GM19463 (cell line): Measurements from ENCODE around the gene POU3F2.
A peak's percentile ranks its signal among the peaks of the same experiment; 100 is the strongest.

Experiments
- ATAC-seq: cut with Tn5 transposase; IDR thresholded peaks from one replicate; pipeline ENCODE4 v1.9.1; 2021; ENCODE audit warnings: mild to moderate bottlenecking, moderate library complexity; ENCODE audit not compliant: unreplicated experiment

POU3F2 gene

DNA sequence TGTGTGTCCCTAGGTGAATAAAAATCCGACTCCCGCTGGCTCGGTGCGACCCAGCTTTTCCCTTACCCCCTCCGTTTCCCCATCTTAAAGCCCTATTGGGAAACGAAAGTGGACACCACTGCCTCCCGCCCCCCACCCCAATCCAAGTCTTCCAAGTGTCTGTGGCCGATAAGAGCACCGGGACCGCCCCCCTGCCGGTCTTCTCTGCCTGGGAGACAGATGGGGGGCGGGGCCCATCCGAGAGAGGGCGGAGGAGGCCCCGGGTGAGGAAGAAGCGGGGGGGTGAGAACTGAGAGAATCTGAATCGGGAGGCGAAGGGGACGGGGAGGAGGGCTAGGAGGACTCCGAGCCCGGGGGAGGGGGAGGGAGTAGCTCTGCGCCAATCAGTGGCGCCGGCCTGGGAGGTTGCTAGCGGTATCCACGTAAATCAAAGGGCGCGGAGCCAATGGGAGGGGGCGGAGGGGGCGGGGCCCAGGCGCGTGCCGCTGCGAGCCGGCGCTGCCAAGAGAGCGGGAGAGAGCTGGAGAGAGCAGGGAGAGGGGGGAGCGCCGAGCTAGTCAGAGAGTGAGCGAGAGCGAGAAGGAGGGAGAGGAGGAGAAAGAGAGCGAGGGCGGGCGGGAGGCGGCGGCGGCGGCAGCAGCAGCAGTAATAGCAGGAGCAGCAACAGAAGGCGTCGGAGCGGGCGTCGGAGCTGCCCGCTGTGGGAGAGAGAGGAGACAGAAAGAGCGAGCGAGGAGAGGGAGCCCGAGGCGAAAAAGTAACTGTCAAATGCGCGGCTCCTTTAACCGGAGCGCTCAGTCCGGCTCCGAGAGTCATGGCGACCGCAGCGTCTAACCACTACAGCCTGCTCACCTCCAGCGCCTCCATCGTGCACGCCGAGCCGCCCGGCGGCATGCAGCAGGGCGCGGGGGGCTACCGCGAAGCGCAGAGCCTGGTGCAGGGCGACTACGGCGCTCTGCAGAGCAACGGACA is at the start of gene POU3F2:
Gene POU3F2, plus strand, starts transcription at position 515 of the 972 bp plus-strand sequence. Its CDS starts 300 bp downstream, at position 815.
- ATAC-seq, result peak; percentile 68

DNA sequence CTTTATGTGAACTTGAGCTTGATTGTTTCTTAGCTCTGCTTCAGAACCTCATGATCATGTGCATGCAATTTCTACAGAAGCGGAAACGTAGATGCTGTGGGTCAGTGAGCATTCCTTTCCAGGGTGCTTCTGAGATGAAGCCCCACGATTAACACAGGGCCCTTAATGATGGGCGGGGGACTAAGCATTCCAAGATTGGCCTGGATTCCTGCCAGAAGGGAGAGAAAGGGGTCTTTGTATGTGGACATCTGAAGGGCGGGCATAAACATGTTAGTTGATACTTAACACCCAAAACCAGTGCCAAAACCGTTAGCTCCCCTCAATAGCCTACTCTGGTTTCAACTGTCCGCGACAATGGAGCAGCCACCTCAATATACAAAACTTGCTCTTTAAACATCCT is 46.9 kb upstream of the POU3F2 start:
- ATAC-seq, result no peak

DNA sequence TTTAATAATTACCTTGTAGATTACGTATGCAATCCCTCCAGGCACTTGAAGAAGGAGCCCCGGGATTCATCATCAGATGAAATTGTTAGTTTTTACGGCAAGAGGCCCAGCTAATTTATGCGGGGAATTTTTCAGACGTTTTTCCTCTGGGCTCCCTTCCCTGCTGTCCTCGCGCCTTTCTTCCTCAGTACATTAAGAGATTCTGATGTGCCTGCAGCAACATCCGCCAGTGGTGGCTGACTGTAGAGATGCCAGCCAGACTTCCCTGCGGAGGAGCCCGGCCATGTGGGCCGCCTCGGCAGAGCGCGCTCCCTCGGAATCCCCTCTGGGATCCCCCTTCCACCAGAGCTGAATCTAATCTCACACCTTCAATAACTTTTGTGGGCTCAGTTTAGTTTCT is 46.4 kb upstream of the POU3F2 start:
- ATAC-seq, result no peak

DNA sequence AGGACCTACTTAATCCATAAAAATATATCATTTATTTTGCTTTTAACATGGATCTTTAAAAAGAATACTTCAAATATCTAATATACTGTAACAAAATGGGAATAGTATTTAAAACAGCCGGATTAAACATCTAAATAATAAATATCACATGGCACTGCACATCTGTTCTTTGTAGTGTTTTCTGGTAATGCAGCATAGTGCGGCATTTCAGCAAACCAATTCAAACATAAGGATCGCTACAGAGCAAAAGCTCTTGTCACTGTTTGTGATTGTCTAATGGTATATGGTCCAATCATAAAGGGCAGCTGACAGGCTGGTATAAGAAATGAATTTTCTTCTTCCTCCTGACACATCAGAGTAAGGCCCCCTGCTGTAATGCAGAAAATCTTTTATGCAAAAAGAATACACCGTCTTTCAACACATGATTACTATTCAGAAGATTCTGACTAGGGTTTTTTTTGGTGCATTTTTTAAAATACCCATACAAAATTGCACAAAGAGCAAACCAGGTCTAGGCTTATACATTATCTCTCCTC is 40.0 kb upstream of the POU3F2 start:
- no peak for ATAC-seq

DNA sequence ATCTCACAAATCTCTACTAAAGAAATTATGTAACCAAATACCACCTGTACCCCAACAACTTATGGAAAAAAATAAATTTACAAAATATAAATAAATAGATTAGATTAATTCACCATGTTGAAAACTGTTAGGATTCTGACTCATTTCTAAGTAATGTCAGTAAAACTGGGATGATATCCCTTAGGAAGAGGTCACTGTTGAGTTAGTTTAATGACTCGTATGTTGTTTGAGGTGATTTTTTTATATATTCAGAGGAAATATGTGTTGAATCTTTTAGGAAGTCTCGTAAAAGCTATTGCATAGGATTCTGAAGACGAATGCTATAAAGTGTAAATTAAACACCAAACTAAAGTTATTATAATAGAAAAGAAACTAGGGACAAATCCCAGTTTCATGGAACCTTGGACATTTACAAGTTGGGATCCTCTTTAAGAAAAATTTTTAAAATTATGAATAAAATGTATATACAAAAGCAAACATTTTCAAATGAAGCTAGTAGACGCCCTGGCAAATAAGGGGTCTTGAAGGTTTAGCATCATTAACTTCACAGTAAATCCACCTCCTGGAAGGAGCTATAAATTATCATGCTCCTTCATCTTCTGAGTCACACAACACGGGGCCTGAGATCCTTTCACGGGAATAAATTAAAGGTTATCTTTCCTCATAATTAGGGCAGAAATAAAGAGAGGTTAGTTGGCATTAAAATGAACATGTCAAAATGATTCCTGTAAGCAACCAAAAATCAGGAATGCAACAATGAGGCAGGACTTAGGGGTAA is 37.0 kb upstream of the POU3F2 start:
- ATAC-seq, result no peak

DNA sequence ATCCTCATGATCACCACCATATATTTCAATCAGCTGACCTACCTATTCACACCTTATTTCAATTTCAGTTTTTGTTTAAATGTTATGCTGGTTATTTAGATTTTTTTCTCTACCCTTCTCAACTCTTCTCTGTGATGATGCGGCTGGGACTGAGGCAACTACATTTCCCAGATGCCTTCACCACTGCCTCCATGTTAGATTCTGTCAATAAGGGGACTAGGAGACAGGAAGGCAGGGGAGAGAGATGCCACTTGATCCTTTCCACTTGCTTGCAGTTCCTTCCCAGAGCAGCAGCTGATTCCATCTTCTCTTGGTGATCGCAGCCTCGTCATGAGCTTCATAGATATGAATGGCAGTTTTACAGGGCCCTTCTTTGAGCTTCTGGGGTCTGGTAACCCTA is 33.5 kb upstream of the POU3F2 start:
- ATAC-seq, result no peak

DNA sequence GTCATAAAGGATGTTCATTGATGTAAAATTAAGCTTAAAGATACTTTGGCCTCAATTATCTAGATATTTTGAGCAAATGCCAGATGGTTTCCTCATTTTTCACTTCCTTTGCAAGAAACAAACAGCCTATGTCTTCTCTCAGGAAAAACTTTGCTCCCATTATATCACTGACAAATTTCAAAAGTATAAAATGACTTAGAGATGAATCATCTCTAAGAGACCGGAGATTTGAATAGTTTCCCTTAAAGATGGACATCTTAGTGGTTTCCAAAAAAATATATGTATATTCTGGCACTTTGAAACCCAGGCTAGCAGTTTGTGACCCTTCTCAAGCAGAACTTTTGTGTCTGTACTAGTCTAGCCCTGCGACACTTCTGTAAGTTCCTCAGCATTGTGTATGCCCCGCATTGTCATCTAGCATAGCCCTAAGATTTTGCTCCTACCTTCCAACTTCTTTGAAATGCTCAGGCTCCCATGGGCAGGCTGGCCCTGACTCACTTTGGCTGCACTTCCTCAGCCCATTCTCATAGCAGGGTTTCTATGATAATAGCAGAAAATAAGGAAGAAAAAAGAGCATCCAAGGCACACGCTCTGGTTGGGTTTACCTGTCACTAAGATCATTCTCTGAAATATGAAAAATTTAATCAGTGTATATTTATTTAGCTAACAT is 25.7 kb upstream of the POU3F2 start:
- ATAC-seq, result no peak

DNA sequence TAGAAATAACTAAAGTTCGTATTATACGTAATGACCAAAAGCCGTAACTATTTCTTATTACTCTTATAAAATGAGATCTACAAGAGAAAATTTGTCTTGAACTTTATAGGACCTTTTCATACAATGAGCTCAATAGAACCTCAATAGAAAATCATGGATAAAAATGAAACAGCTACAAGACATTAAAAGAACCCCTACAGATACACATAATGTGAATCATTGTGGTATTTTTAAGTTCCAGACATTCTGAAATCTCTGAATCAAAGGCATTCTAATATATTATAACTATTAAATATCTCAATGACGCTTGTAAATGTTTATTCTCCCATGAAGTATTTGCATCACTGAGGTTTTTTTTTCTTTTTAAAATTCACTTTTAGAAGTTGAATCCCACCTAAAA is 22.2 kb upstream of the POU3F2 start:
- no peak for ATAC-seq

DNA sequence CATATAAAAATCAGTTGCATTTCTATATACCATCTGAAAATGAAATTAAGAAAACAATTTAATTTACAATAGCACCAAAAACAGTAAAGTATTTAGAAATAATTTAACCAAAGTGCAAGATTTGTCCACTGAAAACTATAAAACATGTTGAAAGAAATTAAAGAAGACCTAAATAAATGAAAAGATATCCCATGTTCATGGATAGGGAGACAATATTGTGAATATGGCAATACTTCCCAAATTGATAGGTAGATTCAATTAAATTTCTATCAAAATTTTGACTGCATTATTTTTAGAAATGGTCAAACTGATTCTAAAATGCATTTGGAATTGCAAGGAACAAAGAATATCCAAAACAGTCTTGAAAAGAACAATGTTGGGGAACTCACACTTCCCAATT is 17.6 kb upstream of the POU3F2 start:
- ATAC-seq, result no peak

DNA sequence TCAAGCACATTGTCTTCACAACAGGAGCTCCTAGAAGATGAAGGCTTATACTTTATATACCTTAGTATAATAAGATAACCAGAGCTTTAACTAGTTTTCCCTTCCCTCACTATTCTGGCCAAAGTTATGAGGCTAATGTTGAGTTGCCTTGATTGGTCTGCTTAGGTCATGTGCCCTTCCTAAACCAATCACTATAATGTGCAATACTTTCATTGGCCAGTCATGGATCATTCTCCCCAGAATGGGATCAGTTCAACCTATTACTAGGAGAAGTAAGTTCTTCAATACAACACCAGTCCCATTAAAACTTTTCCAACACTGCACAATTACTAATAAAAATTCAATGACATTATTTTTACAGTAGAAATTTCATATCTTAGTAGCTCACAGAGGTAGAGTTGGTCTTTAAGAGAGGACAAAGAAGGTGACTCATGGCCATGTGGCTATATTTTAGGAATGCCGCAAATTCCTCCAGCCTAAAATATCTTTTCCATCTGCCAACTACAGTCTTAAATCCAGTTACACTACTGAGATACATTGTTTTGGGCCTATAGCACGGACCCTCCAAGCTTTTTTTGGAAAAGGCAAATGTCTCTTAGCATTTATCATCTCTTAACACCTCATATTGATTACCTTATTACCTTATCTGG is 12.5 kb upstream of the POU3F2 start:
- ATAC-seq, result no peak

DNA sequence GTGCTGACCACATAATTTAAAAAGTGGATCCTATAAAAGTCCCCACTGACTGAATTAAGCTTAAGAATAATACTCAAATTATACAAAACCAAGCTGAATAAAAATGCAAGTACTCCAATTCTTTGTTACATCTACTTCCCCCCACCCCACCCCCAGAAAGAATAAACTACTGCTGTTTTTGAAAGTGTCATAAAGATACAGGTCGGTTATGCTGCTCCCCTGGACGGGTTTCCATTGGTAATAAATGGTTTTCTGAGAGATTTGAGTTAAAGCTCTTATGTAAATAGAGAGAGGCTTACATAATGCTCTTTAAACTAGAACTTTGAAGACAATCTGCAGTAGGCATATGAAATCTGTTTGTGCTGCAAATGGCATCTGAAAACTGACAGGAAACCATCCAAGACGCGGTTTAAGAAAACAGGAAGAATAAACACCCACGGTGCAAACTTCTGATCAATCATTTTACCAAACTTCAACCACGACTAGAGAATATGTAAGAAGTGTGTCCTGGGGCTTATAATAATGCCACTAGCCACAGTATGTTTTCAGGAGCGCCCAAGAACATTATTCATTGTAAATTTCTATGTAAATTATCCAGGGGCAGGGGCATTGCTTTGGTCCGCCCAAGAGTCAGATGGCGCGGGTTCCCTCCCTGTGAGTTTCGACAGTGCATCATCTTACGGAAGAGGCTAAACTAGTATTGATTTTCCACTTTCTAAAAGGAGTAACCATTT is 10.8 kb upstream of the POU3F2 start:
- no peak for ATAC-seq

DNA sequence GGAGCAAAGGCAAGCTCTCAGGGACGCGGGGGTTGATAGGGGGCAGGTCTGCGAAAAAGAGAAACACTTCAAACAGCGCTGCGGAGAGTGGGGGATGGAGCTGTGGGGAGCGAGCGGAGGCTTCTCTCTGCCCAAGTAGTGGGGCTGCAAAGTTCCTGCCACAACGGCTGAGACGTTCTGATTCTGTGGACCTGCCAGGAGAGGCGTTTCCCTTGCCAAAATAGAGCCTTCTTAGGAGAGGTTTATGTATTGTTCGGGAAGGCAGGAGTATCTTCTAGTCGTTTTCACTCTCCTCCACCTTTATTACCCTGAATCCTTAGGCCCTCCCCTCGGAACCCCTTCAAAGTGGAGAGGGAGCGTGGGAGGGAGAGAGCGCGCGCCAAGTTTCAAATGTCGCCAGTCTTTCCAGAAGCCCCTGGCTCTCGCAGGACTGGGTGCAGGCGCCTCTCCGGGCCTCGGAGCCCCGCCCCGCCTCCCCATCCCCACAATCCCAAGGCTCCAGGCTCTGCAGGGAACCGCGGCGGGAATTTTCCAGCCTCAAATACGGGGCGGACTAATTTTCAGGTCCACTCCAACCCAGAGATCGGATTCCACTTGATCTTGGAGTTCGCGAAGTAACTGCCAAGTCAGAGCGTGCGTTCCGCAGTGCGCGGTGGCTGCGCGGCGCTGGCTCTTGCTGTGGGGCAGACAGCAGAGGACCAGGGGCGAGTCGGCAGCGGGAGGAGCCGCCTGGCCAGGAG is 10.0 kb upstream of the POU3F2 start:
- no peak for ATAC-seq

DNA sequence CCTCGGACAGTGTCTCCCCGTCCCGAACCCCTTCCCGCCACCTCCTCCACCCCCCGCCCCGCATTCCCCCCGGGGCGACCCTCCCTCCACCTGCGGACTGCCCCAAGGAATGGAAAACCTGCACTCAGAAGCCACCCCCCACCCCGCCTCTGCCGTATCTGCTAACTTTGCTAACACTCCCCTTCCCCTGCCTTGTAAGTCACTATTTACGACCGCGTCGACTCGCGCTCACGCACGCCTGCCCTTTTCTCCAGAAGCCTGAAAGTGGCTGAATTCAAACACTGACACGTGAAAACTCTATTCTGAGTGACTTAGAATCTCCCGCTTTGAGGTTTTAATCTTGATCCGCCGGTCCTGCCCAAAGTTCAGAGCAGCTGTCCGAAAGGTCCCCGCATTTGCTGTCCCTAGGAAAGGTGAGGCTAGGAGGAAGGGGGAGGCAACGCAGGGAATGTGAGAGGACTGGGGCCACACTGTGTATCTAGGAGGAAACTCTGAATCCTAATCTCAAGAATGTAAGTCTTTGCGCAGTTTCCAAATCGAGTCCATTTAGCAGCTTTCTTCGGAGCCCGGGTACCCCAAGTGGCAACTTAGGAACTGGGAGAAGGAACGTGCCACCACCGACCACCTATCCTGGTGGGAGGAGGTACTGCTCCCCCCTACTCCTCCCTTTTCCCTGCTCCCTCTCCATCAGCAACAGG is 9.3 kb upstream of the POU3F2 start:
- no peak for ATAC-seq

DNA sequence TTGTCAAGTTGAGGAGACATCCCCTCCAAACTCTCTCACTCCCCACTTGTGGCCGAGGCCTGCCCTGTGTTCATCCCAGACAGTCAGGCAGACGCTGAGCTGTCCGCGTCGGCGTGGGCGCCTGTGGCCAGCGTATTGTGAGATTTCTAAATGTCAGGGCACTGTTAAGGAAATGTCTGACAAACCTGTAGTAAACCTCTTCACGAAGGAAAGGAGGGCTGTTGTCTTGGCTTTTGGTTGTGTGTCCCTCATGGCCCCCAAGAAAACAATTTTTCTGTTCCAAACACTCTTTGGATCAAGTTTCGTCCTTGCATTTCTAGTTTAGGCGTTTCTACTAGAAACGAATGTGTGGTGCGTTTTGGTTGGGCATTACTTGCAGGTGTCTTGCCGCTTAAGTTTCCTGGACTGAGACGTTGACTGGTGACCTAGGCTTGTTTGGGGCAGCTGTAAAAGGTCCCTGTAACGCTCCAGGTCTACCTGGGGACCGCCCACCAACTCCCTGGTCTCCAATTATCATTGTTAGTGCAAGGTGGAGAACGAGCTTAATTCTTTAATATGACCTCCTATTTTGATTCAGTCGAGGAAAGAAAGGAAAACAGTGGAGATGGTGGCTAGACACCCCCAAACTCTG is 8.7 kb upstream of the POU3F2 start:
- no peak for ATAC-seq

DNA sequence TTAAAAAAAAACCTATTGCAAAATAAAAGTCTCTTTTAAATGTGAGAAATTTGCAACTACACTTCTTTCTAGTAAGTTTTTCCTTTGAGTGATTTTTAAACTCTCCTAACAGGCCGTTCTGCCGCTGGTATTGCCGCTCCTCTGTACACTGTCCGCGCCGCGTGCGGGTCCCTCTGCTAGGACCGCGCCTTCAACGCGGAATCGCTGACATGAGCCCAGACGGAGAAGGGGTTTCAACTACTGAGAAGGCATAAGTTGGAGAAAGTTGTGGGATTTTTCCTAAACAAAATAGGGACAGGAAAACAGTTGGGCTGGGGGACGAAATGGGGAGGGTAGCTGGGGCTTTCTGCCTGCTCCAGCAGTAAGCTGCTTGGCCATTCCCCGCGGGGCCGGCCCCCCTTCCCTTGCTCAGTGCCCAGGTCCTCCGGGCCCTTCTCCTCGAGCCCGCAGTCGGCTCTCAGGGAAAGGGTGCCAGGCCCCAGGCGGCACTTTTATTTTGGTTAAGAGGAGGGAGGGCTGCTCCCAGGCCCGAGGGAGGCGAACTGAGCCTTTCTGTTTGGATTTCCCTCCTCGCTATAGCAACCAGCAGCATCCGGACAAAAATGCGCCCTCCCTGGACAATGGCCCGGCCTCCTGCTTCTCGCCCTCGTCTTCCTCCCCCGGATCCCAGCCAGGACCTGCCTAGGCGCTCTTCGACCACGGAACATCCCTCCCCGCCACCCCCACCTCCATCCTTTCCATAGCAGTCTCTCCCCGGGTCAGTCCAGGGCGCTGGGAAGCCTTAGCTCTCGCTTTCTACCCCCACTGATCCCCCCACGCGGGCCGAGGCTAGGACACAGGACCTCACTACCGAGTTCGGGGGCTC is 6.8 kb upstream of the POU3F2 start:
- no peak for ATAC-seq

DNA sequence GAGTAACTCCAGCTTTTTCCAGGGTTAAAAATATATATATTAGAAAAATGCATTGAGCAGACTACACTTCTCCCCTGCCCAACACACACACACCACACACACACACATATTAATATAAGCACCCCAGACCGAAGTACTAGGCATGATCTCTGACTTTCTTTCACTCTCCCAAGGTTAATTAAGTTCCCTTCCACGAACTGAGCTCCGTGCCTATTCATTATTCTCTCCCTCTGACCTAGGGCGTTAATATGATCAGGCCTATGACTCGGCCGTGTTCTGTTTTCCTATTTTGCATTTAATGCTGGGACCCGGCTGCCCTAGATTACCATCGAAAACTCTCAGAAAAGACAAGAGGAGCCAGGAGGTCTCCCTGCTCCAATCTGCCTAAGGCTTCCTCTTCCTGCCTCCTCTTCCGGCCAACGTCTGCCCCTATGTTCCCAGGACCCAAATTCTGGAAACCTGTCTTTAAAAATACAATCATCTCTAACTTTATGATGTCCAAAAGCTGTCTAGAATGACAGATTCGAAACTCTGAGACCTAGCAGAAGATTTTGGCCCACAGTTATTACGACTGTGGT is 6.1 kb upstream of the POU3F2 start:
- ATAC-seq, result no peak

DNA sequence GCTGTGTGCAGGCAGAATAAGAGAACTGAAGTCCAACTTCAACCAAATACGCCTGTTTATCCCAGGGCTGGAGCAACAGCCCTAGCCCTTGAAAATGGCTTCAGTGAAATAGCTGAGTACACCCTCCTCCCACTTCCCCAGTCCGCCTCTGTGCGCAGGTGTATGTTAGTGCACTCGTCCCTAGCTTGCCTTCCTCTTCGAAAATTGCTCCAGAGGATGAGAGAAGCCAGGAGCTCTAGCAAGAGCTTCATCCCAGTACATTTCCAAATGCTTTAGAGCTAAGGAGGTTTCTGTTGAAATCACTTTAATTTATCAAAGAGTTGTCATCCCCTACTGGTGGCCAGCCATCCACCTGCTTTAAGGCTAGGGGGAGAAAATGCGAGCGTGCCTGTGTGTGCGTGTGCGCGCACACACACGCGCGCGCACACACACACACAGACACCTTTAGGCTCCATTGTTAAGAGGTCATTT is 5.4 kb upstream of the POU3F2 start:
- ATAC-seq, result no peak
